SK-N-SH treated with all-trans-retinoic acid at 6 μM for 48 hours (cell line): ENCODE results near the gene ADAT3.

Experiments
- ATAC-seq: fragments of 200-7000 bp; cut with Tn5 transposase; 3 replicates; pipeline ENCODE4 v1.9.1; 2020; ENCODE audit warnings: mild to moderate bottlenecking, moderate library complexity
- ARNTL ChIP-seq: fragments of 450-650 bp; formaldehyde crosslinking; IDR thresholded peaks from 2 replicates; pipeline ENCODE4 v1.5.0; 2020; ENCODE audit warnings: low read depth, mild to moderate bottlenecking, moderate library complexity, borderline replicate concordance
- ESRRG ChIP-seq: fragments of 250-450 bp; sonication (Bioruptor Pico); IDR thresholded peaks from 2 replicates; pipeline ENCODE4 v1.6.1; 2021; ENCODE audit warnings: mild to moderate bottlenecking
- GLIS3 ChIP-seq: fragments of 250-450 bp; sonication (Bioruptor Pico); IDR thresholded peaks from 2 replicates; pipeline ENCODE4 v1.5.0; 2020; ENCODE audit warnings: mild to moderate bottlenecking, moderate library complexity
- OSR1 ChIP-seq: fragments of 250-450 bp; sonication (Bioruptor Pico); IDR thresholded peaks from 2 replicates; pipeline ENCODE4 v1.8.0; 2022; ENCODE audit warnings: moderate library complexity, mild to moderate bottlenecking, inconsistent platforms
- PPARA ChIP-seq: fragments of 250-450 bp; sonication (Bioruptor Pico); IDR thresholded peaks from 2 replicates; pipeline ENCODE4 v1.5.0; 2020; ENCODE audit warnings: mild to moderate bottlenecking, borderline replicate concordance
- RARB ChIP-seq: fragments of 250-450 bp; sonication (Bioruptor Pico); IDR thresholded peaks from 2 replicates; pipeline ENCODE4 v1.8.0; 2021; ENCODE audit warnings: mild to moderate bottlenecking, moderate library complexity
- SNAI2 ChIP-seq: fragments of 250-450 bp; sonication (Bioruptor Pico); IDR thresholded peaks from 2 replicates; pipeline ENCODE4 v1.5.0; 2020; ENCODE audit warnings: mild to moderate bottlenecking, moderate library complexity
- TCF4 ChIP-seq: fragments of 250-450 bp; sonication (Bioruptor Pico); IDR thresholded peaks from 2 replicates; pipeline ENCODE4 v1.8.0; 2021; ENCODE audit warnings: mild to moderate bottlenecking, moderate library complexity, borderline replicate concordance
- TOX ChIP-seq: fragments of 250-450 bp; sonication (Bioruptor Pico); IDR thresholded peaks from 2 replicates; pipeline ENCODE4 v1.8.0; 2021; ENCODE audit warnings: mild to moderate bottlenecking, moderate library complexity, borderline replicate concordance
- ZNF565 ChIP-seq: fragments of 450-650 bp; formaldehyde crosslinking; conservative IDR thresholded peaks from 2 replicates; pipeline ENCODE4 v1.5.0; 2020; ENCODE audit warnings: low read depth, mild to moderate bottlenecking, moderate library complexity
- ZNF70 ChIP-seq: fragments of 450-650 bp; formaldehyde crosslinking; IDR thresholded peaks from 2 replicates; pipeline ENCODE4 v1.5.0; 2020; ENCODE audit warnings: mild to moderate bottlenecking, moderate library complexity
- ZNF8 ChIP-seq: fragments of 450-650 bp; formaldehyde crosslinking; IDR thresholded peaks from 2 replicates; pipeline ENCODE4 v1.5.0; 2020; ENCODE audit warnings: mild to moderate bottlenecking, moderate library complexity
- TF ChIP-seq, protein P1 (sequence below): fragments of 250-450 bp; sonication (Bioruptor Pico); IDR thresholded peaks from 2 replicates; pipeline ENCODE4 v1.8.0; 2021; ENCODE audit warnings: low read depth, mild to moderate bottlenecking, moderate library complexity, borderline replicate concordance
- TF ChIP-seq, protein P2 (sequence below): fragments of 250-450 bp; sonication (Bioruptor Pico); IDR thresholded peaks from 2 replicates; pipeline ENCODE4 v1.5.0; 2020; ENCODE audit warnings: mild to moderate bottlenecking, moderate library complexity
- TF ChIP-seq, protein P3 (sequence below): fragments of 250-450 bp; sonication (Bioruptor Pico); IDR thresholded peaks from 2 replicates; pipeline ENCODE4 v1.5.1; 2021; ENCODE audit warnings: mild to moderate bottlenecking, moderate library complexity
- TF ChIP-seq, protein P4 (sequence below): fragments of 250-450 bp; sonication (Bioruptor Pico); IDR thresholded peaks from 2 replicates; pipeline ENCODE4 v1.8.0; 2020; ENCODE audit warnings: mild to moderate bottlenecking, moderate library complexity, borderline replicate concordance
- TF ChIP-seq, protein P5 (sequence below): fragments of 250-450 bp; sonication (Bioruptor Pico); IDR thresholded peaks from 2 replicates; pipeline ENCODE4 v1.5.1; 2020; ENCODE audit warnings: low read depth, mild to moderate bottlenecking, moderate library complexity

The ADAT3 gene

DNA sequence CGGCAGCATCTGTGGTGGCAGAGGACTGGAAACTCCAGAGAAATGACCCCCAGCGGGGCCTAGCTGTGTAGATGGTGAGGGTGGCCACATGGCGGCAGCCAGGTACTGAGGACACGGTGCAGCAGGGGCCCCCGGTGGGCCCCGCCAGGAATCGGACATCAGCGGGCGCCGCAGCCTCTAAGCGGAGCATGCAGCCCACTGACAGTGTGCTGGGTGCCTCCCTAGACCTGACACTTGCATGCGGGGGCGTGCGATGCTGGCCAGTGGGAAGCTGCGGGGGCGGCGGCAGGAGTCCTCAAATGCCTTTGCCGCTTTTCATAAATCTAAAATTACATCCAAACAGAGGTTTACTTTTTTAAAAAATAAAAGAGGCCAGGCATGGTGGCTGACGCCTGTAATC lies 16.1 kb downstream of the ADAT3 start:
- no peak for ATAC-seq
- TF ChIP-seq, protein P1, sequence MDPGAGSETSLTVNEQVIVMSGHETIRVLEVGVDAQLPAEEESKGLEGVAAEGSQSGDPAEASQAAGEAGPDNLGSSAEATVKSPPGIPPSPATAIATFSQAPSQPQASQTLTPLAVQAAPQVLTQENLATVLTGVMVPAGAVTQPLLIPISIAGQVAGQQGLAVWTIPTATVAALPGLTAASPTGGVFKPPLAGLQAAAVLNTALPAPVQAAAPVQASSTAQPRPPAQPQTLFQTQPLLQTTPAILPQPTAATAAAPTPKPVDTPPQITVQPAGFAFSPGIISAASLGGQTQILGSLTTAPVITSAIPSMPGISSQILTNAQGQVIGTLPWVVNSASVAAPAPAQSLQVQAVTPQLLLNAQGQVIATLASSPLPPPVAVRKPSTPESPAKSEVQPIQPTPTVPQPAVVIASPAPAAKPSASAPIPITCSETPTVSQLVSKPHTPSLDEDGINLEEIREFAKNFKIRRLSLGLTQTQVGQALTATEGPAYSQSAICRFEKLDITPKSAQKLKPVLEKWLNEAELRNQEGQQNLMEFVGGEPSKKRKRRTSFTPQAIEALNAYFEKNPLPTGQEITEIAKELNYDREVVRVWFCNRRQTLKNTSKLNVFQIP, result no peak
- TF ChIP-seq, protein P2, sequence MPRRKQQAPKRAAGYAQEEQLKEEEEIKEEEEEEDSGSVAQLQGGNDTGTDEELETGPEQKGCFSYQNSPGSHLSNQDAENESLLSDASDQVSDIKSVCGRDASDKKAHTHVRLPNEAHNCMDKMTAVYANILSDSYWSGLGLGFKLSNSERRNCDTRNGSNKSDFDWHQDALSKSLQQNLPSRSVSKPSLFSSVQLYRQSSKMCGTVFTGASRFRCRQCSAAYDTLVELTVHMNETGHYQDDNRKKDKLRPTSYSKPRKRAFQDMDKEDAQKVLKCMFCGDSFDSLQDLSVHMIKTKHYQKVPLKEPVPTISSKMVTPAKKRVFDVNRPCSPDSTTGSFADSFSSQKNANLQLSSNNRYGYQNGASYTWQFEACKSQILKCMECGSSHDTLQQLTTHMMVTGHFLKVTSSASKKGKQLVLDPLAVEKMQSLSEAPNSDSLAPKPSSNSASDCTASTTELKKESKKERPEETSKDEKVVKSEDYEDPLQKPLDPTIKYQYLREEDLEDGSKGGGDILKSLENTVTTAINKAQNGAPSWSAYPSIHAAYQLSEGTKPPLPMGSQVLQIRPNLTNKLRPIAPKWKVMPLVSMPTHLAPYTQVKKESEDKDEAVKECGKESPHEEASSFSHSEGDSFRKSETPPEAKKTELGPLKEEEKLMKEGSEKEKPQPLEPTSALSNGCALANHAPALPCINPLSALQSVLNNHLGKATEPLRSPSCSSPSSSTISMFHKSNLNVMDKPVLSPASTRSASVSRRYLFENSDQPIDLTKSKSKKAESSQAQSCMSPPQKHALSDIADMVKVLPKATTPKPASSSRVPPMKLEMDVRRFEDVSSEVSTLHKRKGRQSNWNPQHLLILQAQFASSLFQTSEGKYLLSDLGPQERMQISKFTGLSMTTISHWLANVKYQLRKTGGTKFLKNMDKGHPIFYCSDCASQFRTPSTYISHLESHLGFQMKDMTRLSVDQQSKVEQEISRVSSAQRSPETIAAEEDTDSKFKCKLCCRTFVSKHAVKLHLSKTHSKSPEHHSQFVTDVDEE (CRISPR knock-in tag), result no peak
- no peak for TF ChIP-seq PPARA
- no peak for TF ChIP-seq SNAI2
- TF ChIP-seq ZNF8 (CRISPR knock-in tag), result no peak
- no peak for TF ChIP-seq ZNF70 (CRISPR knock-in tag)
- TF ChIP-seq, protein P3, sequence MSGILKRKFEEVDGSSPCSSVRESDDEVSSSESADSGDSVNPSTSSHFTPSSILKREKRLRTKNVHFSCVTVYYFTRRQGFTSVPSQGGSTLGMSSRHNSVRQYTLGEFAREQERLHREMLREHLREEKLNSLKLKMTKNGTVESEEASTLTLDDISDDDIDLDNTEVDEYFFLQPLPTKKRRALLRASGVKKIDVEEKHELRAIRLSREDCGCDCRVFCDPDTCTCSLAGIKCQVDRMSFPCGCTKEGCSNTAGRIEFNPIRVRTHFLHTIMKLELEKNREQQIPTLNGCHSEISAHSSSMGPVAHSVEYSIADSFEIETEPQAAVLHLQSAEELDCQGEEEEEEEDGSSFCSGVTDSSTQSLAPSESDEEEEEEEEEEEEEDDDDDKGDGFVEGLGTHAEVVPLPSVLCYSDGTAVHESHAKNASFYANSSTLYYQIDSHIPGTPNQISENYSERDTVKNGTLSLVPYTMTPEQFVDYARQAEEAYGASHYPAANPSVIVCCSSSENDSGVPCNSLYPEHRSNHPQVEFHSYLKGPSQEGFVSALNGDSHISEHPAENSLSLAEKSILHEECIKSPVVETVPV, result no peak
- TF ChIP-seq, protein P4, sequence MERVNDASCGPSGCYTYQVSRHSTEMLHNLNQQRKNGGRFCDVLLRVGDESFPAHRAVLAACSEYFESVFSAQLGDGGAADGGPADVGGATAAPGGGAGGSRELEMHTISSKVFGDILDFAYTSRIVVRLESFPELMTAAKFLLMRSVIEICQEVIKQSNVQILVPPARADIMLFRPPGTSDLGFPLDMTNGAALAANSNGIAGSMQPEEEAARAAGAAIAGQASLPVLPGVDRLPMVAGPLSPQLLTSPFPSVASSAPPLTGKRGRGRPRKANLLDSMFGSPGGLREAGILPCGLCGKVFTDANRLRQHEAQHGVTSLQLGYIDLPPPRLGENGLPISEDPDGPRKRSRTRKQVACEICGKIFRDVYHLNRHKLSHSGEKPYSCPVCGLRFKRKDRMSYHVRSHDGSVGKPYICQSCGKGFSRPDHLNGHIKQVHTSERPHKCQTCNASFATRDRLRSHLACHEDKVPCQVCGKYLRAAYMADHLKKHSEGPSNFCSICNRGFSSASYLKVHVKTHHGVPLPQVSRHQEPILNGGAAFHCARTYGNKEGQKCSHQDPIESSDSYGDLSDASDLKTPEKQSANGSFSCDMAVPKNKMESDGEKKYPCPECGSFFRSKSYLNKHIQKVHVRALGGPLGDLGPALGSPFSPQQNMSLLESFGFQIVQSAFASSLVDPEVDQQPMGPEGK, result no peak
- TF ChIP-seq, protein P5, sequence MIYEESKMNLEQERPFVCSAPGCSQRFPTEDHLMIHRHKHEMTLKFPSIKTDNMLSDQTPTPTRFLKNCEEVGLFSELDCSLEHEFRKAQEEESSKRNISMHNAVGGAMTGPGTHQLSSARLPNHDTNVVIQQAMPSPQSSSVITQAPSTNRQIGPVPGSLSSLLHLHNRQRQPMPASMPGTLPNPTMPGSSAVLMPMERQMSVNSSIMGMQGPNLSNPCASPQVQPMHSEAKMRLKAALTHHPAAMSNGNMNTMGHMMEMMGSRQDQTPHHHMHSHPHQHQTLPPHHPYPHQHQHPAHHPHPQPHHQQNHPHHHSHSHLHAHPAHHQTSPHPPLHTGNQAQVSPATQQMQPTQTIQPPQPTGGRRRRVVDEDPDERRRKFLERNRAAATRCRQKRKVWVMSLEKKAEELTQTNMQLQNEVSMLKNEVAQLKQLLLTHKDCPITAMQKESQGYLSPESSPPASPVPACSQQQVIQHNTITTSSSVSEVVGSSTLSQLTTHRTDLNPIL (CRISPR knock-in tag), result no peak
- TF ChIP-seq TOX (CRISPR knock-in tag), result no peak
- no peak for TF ChIP-seq GLIS3 (CRISPR knock-in tag)
- no peak for TF ChIP-seq TCF4 (CRISPR knock-in tag)
- TF ChIP-seq ESRRG (CRISPR knock-in tag), result no peak
- TF ChIP-seq, all 23 proteins: peak for 0

DNA sequence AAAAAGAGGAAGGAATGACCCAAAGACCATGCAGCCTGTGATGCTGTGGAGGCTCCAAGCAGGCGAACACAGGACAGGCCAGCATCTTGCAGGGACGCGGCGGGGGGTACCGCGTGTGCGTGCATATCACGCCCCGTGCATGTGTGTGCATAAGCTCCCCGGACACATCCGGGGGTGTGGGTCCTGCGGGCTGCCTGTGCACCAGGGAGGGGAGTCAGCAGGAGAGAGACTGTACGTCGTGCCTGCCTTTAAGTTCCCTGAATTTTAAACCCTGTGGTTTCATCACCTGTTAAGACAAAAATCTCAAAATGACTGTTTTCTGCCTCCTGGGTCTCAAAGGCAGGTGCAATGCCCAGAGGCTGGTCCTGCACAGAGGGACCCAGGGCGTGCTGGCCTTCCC lies 16.6 kb downstream of the ADAT3 start:
- no peak for TF ChIP-seq ARNTL (CRISPR knock-in tag)
- no peak for TF ChIP-seq ZNF565 (CRISPR knock-in tag)
- TF ChIP-seq, protein P1, result no peak
- no peak for TF ChIP-seq ESRRG (CRISPR knock-in tag)
- ATAC-seq, result no peak

DNA sequence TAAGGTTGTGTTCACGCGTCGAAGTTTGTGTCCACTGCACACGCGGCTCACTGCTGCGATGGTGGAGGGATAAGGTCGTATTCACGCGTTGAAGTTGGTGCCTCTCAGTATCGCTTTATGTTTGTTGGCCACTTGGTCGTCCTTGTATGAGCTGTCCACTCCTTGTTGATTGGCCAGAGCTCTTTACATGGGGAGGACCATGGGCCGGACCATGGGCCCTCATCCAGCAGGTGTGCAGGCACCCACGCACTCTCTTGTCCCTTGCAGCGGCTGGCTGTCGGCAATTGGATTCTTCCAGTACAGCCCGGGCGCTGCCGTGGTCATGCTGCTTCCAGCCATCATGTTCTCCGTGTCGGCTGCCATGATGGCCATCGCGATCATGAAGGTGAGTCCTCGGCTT lies 17.6 kb downstream of the ADAT3 start:
- no peak for ATAC-seq
- TF ChIP-seq ZNF70 (CRISPR knock-in tag) (no peak), OSR1 (CRISPR knock-in tag) (no peak), RARB (CRISPR knock-in tag) (no peak), TOX (CRISPR knock-in tag) (no peak), ZNF8 (CRISPR knock-in tag) (no peak)
- TF ChIP-seq, protein P4, result no peak
